Progenitor cell of endocrine pancreas (in vitro differentiated cells): ENCODE results near the gene WDR6. TPM values are rescaled to one million over a fixed set of nuclear protein-coding genes. Genes with fewer than 3 reads are reported as not detected.

Source experiments
- DNase-seq: peaks from one replicate; pipeline ENCODE4 v3.0.0; 2021; ENCODE audit warnings: low spot score; ENCODE audit not compliant: unreplicated experiment
- H3K27ac Mint-ChIP-seq: 2 replicates; pipeline ENCODE4 v1.8.0; 2021; ENCODE audit warnings: mild to moderate bottlenecking, moderate library complexity, mixed read lengths
- H3K27me3 Mint-ChIP-seq: 2 replicates; pipeline ENCODE4 v1.8.0; 2021; ENCODE audit warnings: mixed read lengths
- H3K36me3 Mint-ChIP-seq: 2 replicates; pipeline ENCODE4 v1.8.0; 2022; ENCODE audit warnings: mixed read lengths; ENCODE audit not compliant: insufficient read depth
- H3K4me1 Mint-ChIP-seq: 2 replicates; pipeline ENCODE4 v1.8.0; 2021; ENCODE audit warnings: low read depth, mixed read lengths
- H3K4me3 Mint-ChIP-seq: 2 replicates; pipeline ENCODE4 v1.8.0; 2021; ENCODE audit warnings: low read depth, mild to moderate bottlenecking, moderate library complexity, mixed read lengths
- H3K9me3 Mint-ChIP-seq: 2 replicates; pipeline ENCODE4 v1.8.0; 2021; ENCODE audit warnings: low read depth, mixed read lengths
- CTCF ChIP-seq: fragments of 200-600 bp; sonication (generic); IDR thresholded peaks from one replicate; pipeline ENCODE4 v1.5.0; 2021; ENCODE audit warnings: antibody characterized with exemption, mild to moderate bottlenecking; ENCODE audit not compliant: unreplicated experiment
- total RNA-seq: library from RNA; stranded (reverse); gene quantifications from 2 replicates; pipeline ENCODE4 v1.2.1, GENCODE V29; 2021

WDR6 gene
- total RNA-seq, 1 donor from 2014 or later: 414 TPM

- peaks cover 18% of the 10 kb centered on the region for H3K36me3 Mint-ChIP-seq
- no peaks in the 10 kb centered on the region for H3K27me3 Mint-ChIP-seq
- no peak overlapping the region for H3K27ac Mint-ChIP-seq
- H3K9me3 Mint-ChIP-seq: no peaks in the 10 kb centered on the region
- H3K4me1 Mint-ChIP-seq: peaks cover 19% of the 10 kb centered on the region
- no peak overlapping the region for H3K4me3 Mint-ChIP-seq
- no peak for DNase-seq
- no peak for TF ChIP-seq CTCF
These were observed 19.3 kb downstream of the WDR6 start for GRCh38 chr3:49026536-49026935.

- no peak overlapping the region for H3K27ac Mint-ChIP-seq
- H3K4me1 Mint-ChIP-seq: peaks cover 16% of the 10 kb centered on the region
- no peak overlapping the region for H3K4me3 Mint-ChIP-seq
- H3K36me3 Mint-ChIP-seq: peaks cover 21% of the 10 kb centered on the region
- DNase-seq: no peak
- TF ChIP-seq CTCF: no peak
- no peaks in the 10 kb centered on the region for H3K27me3 Mint-ChIP-seq
- no peaks in the 10 kb centered on the region for H3K9me3 Mint-ChIP-seq
These were observed 20.4 kb downstream of the WDR6 start for GRCh38 chr3:49027634-49028033.

- DNase-seq: no peak
- H3K4me3 Mint-ChIP-seq: peak overlapping the region; percentile 84
- no peaks in the 10 kb centered on the region for H3K9me3 Mint-ChIP-seq
- H3K4me1 Mint-ChIP-seq: peaks cover 10% of the 10 kb centered on the region
- H3K27me3 Mint-ChIP-seq: no peaks in the 10 kb centered on the region
- peak overlapping the region; percentile 97 for H3K27ac Mint-ChIP-seq
- TF ChIP-seq CTCF: no peak
- peaks cover 19% of the 10 kb centered on the region for H3K36me3 Mint-ChIP-seq
These were observed 21.1 kb downstream of the WDR6 start for GRCh38 chr3:49028298-49028672.

- peaks cover 17% of the 10 kb centered on the region for H3K36me3 Mint-ChIP-seq
- H3K27ac Mint-ChIP-seq: peak within 1 kb of the TSS; percentile 97
- peak within 1 kb of the TSS; percentile 84 for H3K4me3 Mint-ChIP-seq
- no peaks in the 10 kb centered on the region for H3K27me3 Mint-ChIP-seq
- H3K4me1 Mint-ChIP-seq: peaks cover 9% of the 10 kb centered on the region
- TF ChIP-seq CTCF: peak; percentile 7
- peak; percentile 81 for DNase-seq
- no peaks in the 10 kb centered on the region for H3K9me3 Mint-ChIP-seq
These were observed 21.7 kb downstream of the WDR6 start, which contains the start of gene IMPDH2 for GRCh38 chr3:49028673-49029562. Gene IMPDH2 (minus strand): TSS chr3:49029398. CDS start chr3:49029350, 48 bp downstream.

GRCh38 chr3:49029563-49029884 lies 22.3 kb downstream of the WDR6 start:
- Mint-ChIP-seq H3K4me1 (peaks cover 9% of the 10 kb centered on the region), H3K9me3 (no peaks in the 10 kb centered on the region), H3K27me3 (no peaks in the 10 kb centered on the region), H3K27ac (peak overlapping the region; percentile 97), H3K36me3 (peaks cover 15% of the 10 kb centered on the region), H3K4me3 (peak overlapping the region; percentile 84)
- TF ChIP-seq CTCF: no peak
- no peak for DNase-seq
